COLO668 (cell line): ENCODE results near the gene SERTAD3.
"Not testable (repeated sequence)": the region's sequence is repeated elsewhere in the genome, so short reads cannot be mapped to it uniquely, and the experiment has no call there.

ENCODE experiments used
- DNase-seq: peaks from one replicate; lab custom pipeline; 2025; ENCODE audit not compliant: unreplicated experiment; lab: John Stamatoyannopoulos, UW

SERTAD3 gene

GRCh38 chr19:40458597-40458974 lies 14.5 kb upstream of the SERTAD3 start:
- no peak for DNase-seq

GRCh38 chr19:40457953-40458596 lies 13.9 kb upstream of the SERTAD3 start:
- no peak for DNase-seq

DNA sequence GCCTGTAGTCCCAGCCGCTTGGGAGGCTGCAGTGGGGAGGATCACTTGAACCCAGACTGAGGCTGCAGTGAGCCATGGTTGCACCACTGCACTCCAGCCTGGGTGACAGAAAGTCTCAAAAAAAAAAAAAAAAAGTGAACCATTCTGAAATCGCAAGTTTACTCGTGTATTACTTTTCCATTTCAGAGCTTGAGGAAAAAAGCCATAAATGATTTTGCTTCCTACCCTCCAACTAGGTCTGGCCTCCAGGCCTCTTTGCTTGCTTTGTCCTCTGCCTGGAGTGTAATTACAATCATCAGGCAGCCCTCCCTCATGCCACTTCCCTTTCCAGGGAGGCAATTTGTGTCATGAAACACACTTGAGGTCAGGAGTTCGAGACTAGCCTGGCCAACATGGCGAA lies 12.9 kb upstream of the SERTAD3 start:
- no peak for DNase-seq

- not testable (repeated sequence) for DNase-seq
Observed at GRCh38 chr19:40453943-40454342, 9.8 kb upstream of the SERTAD3 start.

GRCh38 chr19:40453151-40453735 lies 9.1 kb upstream of the SERTAD3 start:
- no peak for DNase-seq

DNA sequence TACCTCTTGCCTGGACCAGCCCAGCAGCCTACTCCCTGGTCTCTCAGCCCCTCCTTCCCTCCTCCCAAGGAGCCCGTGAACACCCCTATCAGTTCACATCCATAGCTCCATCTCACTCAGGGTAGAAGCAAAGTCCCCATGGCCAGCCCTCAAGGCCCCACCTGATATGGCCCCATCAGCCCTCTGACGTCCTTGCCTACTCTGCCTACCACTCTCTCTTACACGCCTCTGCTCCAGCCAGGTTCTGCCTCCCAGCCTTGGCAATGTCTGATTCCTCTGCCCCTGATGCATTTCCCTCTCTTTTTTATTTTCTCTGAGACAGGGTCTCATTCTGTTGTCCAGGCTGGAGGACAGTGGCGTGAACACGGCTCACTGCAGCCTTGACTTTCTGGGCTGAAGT lies 7.9 kb upstream of the SERTAD3 start:
- DNase-seq: no peak

GRCh38 chr19:40450664-40451063 lies 6.5 kb upstream of the SERTAD3 start:
- no peak for DNase-seq

DNA sequence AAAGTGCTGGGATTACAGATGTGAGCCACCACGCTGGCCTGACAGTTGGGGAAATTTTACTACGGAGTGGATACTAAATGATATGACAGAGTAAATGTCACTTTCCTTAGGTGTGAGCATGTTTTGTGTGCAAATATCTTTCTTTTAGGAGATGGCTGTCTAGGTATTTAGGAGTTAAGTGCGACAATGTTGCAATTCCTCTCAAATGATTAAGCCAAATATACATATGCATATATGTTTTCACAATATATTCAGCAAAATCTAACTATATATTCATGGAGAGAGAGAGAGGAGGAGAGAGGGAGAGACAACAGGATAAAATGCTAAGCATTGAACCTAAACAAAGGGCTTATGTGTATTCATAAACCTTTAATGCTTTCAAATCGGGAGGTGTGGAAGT lies 5.4 kb upstream of the SERTAD3 start:
- no peak for DNase-seq

GRCh38 chr19:40446263-40446784 lies 2.2 kb upstream of the SERTAD3 start:
- DNase-seq: no peak

DNA sequence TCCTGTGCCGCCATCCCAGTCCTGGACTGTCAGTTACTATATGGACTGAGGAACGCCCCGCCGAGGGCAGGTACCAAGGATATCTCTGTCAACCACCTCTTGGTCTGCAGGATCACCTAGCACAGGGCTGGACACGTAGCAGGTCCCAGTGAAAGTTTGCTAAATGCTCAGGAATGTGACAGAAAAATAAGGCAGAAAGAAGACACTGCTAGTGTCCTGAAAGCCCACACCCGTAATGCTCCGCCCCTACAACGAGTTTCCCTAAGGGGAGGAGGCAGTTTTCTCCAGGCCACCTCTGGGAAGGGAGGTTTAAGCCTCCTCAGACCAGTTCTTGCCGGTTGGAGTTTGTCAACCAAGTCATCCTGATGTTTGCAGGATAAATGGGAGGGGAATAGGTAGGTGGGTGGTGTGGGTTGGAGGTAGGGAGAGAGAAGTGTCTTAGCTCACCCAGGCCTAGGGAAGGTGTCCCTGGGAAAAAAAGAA lies 1.7 kb upstream of the SERTAD3 start:
- no peak for DNase-seq

- no peak for DNase-seq
Observed at GRCh38 chr19:40444825-40445312, 734 bp upstream of the SERTAD3 start.

DNA sequence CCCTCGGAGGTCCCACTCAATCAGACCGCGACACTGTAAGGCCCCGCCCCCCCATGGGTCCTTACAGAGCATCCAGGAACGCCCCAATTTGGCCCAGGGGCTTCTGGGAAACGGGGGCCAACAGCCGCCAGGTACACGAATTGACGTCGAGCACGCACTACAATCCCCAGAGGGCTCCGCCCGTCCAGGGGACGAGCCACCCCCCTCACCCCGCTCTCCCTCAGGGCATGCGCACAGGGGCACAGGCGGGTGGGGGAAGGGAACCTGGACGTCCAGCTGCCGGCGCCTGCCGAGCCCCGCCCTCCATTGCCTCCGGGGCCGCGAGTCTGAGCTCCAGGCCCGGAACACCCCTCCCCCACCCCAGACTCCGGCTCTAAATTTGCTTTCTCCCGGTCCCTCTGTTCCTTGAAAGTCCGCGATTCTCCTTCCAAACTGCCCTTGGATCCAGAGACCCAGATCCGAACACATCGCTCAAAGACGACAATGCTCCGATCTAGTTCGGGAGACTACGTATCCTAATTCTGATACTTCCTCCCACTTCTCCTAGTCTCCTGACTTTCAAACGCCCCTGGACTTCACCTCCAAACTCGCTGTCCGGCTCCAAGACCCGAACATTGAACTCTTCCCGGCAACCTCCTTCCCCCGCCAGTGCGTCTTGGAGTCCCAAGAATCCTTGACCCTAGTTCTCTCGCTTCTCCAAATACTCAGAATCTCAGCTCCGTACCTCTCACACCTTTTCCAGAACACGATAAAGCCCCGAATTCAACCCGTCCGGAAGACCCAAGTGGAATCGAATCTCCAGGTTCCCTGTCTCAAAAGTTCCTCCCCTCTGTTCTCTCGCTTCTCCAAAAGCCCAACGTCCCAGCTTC lies 770 bp downstream of the SERTAD3 start:
- peak; percentile 99 for DNase-seq

GRCh38 chr19:40442328-40443130 lies 1.6 kb downstream of the SERTAD3 start:
- no peak for DNase-seq

DNA sequence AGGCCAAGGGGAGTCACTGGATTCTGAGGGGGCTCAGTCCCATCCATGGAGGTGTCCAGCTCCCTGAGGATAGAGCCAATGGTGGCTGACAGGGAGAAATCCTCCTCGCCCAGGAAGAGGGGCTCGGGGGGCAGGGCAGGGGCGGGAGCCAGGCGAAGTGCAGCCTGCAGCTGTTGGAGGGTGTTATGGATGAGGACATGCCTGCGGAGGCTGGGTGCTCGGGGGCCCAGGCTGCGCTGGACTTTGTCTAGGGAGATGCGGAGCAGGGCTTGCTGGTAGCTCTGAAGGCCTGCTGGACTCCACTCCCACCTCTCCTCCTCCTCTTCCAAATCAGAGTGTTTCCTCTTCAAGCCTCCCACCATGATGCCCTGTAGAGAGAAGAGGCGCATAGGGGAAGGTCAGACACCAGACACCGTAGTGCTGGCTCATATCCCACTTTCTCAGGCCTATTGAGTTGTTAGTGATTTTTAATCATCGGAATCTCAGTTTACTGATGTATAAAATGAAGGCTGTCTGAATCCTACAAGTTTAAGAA lies 2.3 kb downstream of the SERTAD3 start:
- DNase-seq: no peak

DNA sequence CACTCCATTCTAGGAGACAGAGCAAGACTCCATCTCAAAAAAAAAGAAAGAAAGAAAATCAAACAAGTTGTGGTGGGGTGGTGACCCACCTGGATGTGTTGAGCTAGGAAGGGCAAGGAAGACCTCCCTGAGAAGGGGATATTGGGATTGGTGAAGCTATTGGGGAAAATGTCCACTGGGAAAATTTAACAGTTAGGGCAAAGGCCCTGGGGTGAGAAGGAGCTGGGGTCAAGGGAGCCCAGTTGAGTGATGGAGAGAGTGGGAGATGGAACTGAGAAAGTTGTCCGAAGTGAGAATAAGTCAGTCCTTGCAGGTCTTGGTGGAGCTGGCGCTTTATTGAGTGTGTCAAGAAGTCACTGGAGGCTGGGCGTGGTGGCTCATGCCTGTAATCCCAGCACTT lies 5.9 kb downstream of the SERTAD3 start:
- no peak for DNase-seq

DNA sequence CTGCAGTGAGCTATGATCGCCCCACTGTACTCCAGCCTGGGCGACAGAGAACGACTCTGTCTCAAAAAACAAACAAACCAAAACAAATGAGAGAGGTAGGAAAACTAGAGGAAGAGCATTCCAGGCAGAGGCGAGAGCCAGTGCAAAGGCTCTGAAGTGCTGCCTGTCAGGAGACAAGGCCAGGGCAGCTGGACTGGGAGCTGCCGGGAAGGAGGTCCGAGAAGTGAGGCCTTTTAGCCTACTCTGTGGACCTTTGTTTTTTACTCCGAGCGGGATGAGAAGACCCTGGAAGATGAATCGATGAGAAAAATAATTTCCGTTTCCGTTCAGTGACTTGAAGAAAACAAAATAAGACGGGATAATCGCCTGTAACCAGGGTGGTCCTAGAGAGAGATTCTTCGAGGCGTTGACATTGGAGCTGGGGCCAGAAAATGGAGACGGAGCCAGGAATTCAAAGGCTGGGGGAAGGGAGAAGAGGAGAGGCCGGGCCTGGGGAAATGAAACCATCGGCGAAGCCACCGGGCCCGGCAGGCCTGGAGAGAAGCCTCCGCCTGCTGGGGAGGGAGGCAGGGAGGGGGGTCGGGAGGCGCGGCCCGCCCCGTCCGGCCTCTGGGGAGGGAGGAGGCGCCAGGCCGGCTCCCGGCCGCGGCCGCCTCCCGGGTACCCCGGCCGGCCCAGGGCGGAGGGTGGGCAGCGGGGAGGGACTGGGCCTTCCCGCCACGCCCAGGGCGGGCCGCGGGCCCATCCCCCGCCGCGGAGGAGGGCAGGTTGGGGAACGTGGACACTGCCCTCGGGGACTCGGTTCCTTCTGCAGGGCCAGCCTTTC lies 10.5 kb downstream of the SERTAD3 start:
- DNase-seq: peak; percentile 82

DNA sequence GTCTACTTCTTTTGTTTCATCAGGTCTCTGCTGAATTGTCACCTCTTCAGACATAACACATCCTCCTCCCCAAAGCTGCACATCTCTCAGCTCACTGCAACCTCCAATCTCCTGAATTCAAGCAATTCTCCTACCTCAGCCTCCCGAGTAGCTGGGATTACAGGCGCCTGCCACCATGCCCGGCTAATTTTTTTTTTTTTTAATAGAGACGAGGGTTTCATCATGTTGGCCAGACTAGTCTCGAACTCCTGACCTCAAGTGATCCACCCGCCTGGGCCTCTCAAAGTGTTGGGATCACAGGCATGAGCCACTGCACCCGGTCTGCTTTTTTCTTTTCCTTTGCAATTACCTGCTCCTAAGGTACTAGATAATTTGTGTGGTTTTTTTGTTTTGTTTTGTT lies 11.4 kb downstream of the SERTAD3 start:
- not testable (repeated sequence) for DNase-seq

- DNase-seq: no peak
Observed at GRCh38 chr19:40431698-40432097, 12.4 kb downstream of the SERTAD3 start.

DNA sequence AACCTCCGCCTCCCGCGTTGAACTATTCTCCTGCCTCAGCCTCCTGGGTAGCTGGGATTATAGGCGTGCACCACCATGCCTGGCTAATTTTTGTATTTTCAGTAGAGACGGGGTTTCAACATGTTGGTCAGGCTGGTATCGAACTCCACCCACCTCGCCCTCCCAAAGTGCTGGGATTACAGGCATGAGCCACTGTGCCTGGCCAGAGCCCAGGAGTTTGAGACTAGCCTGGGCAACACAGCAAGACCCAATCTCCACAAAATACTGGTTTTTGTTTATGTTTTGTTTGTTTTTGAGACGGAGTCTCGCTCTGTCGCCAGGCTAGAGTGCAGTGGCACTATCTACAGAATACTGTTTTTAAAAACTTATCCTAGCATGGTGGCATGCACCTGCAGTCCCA lies 13.9 kb downstream of the SERTAD3 start:
- DNase-seq: not testable (repeated sequence)

DNA sequence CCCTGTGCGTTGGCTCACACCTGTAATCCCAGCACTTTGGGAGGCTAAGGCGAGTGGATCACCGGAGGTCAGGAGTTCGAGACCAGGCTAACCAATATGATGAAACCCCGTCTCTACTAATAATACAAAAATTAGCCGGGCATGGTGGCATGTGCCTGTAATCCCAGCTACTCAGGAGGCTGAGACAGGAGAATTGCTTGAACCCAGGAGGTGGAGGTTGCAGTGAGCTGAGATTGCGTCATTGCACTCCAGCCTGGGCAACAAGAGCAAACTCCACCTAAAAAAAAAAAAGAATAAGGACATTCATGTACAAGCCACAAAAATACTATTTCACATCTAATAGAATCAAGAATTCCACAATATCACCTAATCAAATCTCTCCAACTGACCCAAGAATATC lies 15.9 kb downstream of the SERTAD3 start:
- DNase-seq: not testable (repeated sequence)
